Ascending aorta (tissue), 2 donors: ENCODE data around the gene ANKRD31. TPM values are rescaled to one million over a fixed set of nuclear protein-coding genes. Genes with fewer than 3 reads are reported as not detected.
"Not testable (repeated sequence)": the region's sequence is repeated elsewhere in the genome, so short reads cannot be mapped to it uniquely, and the experiment has no call there.

ENCODE experiments used
- DNase-seq, 2 donors: peaks; one replicate each; pipeline ENCODE4 v3.0.0-alpha.2; 2019; ENCODE audit warnings: low spot score in 2 of 2
- H3K27ac ChIP-seq, 2 donors: fragments of 200-600 bp; sonication (generic); one replicate each; pipeline ENCODE4 v1.5.1; 2016 to 2017; ENCODE audit warnings: mild to moderate bottlenecking in 1 of 2
- H3K27me3 ChIP-seq: fragments of 200-600 bp; sonication (generic); one replicate; pipeline ENCODE4 v1.5.1; 2017
- H3K36me3 ChIP-seq, 2 donors: fragments of 200-600 bp; sonication (generic); one replicate each; pipeline ENCODE4 v1.5.1; 2016
- H3K4me1 ChIP-seq, 2 donors: fragments of 200-600 bp; sonication (generic); one replicate each; pipeline ENCODE4 v1.5.1; 2016 to 2017; ENCODE audit warnings: mild to moderate bottlenecking in 1 of 2
- H3K4me3 ChIP-seq, 2 donors: fragments of 200-600 bp; sonication (generic); one replicate each; pipeline ENCODE4 v1.5.1; 2016 to 2017; ENCODE audit warnings: mild to moderate bottlenecking in 1 of 2
- H3K9me3 ChIP-seq, 2 donors: fragments of 200-600 bp; sonication (generic); one replicate each; pipeline ENCODE4 v1.5.1; 2016
- CTCF ChIP-seq, 3 experiments: fragments of 200-600 bp in 2 of 3; fragments of 450-650 bp in 1 of 3; sonication (generic) in 2 of 3; IDR thresholded peaks; one replicate each; pipeline ENCODE4 v1.5.1; 2016 to 2019; ENCODE audit warnings: antibody characterized with exemption in 3 of 3, mild to moderate bottlenecking in 1 of 3, moderate library complexity in 1 of 3
- intact Hi-C: fragments of 100-400 bp; cut with DNase I; formaldehyde crosslinking; loops from one replicate; pipeline ENCODE4 v1.15.1; 2023
- total RNA-seq: library from RNA; depleted of rRNA; stranded (reverse); fragments of >200 nt; gene quantifications from one replicate; pipeline ENCODE4 v1.1.0, GENCODE V29; 2016

ANKRD31 gene
- total RNA-seq, 1 donor from 2014 or later = not detected

- no peaks in the 10 kb centered on the region for H3K4me1 ChIP-seq
- no peaks in the 10 kb centered on the region for H3K27me3 ChIP-seq
- H3K4me3 ChIP-seq = no peak overlapping the region
- no peaks in the 10 kb centered on the region for H3K9me3 ChIP-seq
- intact Hi-C loops = no loop called here
- H3K27ac ChIP-seq = no peak overlapping the region
- no peak for DNase-seq
- TF ChIP-seq CTCF (IDR thresholded peaks at IDR 0.05) = no peak
- no peaks in the 10 kb centered on the region for H3K36me3 ChIP-seq
Observed at GRCh38 chr5:75190227-75190626, 46.5 kb downstream of the ANKRD31 start.

GRCh38 chr5:75189353-75189752, 47.3 kb downstream of the ANKRD31 start:
- no peaks in the 10 kb centered on the region for H3K4me1 ChIP-seq
- no peak for TF ChIP-seq CTCF (IDR thresholded peaks at IDR 0.05)
- no peak overlapping the region for H3K4me3 ChIP-seq
- H3K27me3 ChIP-seq = no peaks in the 10 kb centered on the region
- intact Hi-C loops = no loop called here
- no peaks in the 10 kb centered on the region for H3K36me3 ChIP-seq
- DNase-seq = no peak
- no peak overlapping the region for H3K27ac ChIP-seq
- no peaks in the 10 kb centered on the region for H3K9me3 ChIP-seq

GRCh38 chr5:75185763-75186162, 50.9 kb downstream of the ANKRD31 start:
- no peak overlapping the region for H3K27ac ChIP-seq
- TF ChIP-seq CTCF (IDR thresholded peaks at IDR 0.05) = no peak
- no peaks in the 10 kb centered on the region for H3K27me3 ChIP-seq
- no peak for DNase-seq
- intact Hi-C loops = no loop called here
- H3K36me3 ChIP-seq = no peaks in the 10 kb centered on the region
- no peaks in the 10 kb centered on the region for H3K4me1 ChIP-seq
- no peaks in the 10 kb centered on the region for H3K9me3 ChIP-seq
- H3K4me3 ChIP-seq = no peak overlapping the region

- DNase-seq, intact Hi-C loops, H3K27me3 ChIP-seq, H3K4me1 ChIP-seq, H3K36me3 ChIP-seq, H3K4me3 ChIP-seq, H3K27ac ChIP-seq: not testable (repeated sequence)
- H3K9me3 ChIP-seq = peaks cover 0 to 11% of the 10 kb centered on the region in 2 donors
Observed at GRCh38 chr5:75176009-75176408, 60.7 kb downstream of the ANKRD31 start.

- H3K27me3 ChIP-seq, intact Hi-C loops, H3K4me3 ChIP-seq, H3K27ac ChIP-seq, H3K36me3 ChIP-seq, DNase-seq, H3K4me1 ChIP-seq: not testable (repeated sequence)
- peaks cover 0 to 11% of the 10 kb centered on the region in 2 donors for H3K9me3 ChIP-seq
Observed at GRCh38 chr5:75174872-75175271, 61.8 kb downstream of the ANKRD31 start.

- TF ChIP-seq CTCF (IDR thresholded peaks at IDR 0.05) = no peak
- Histone ChIP-seq H3K27me3 (no peaks in the 10 kb centered on the region), H3K27ac (no peak overlapping the region), H3K4me3 (no peak overlapping the region), H3K9me3 (no peaks in the 10 kb centered on the region), H3K36me3 (no peaks in the 10 kb centered on the region), H3K4me1 (no peaks in the 10 kb centered on the region)
- no peak for DNase-seq
- intact Hi-C loops = no loop called here
Observed at GRCh38 chr5:75169516-75169915, 67.2 kb downstream of the ANKRD31 start.

GRCh38 chr5:75168026-75168735, 68.5 kb downstream of the ANKRD31 start:
- no peaks in the 10 kb centered on the region for H3K36me3 ChIP-seq
- DNase-seq = no peak
- H3K4me3 ChIP-seq = no peak overlapping the region
- H3K27me3 ChIP-seq = no peaks in the 10 kb centered on the region
- no peaks in the 10 kb centered on the region for H3K9me3 ChIP-seq
- no peaks in the 10 kb centered on the region for H3K4me1 ChIP-seq
- intact Hi-C loops = no loop called here
- H3K27ac ChIP-seq = no peak overlapping the region
- no peak for TF ChIP-seq CTCF (IDR thresholded peaks at IDR 0.05)
